Esophagus squamous epithelium (tissue), 5 donors: ENCODE results near the gene ZMYND10. TPM values are rescaled to one million over a fixed set of nuclear protein-coding genes. Genes with fewer than 3 reads are reported as not detected.

Experiments
- DNase-seq: peaks from one replicate; lab custom pipeline; 2025; lab: John Stamatoyannopoulos, UW
- H3K27ac ChIP-seq, 4 donors: fragments of 200-600 bp; sonication (generic); one replicate each; pipeline ENCODE4 v1.5.1; 2016 to 2019; ENCODE audit warnings: mild to moderate bottlenecking in 1 of 4
- H3K27me3 ChIP-seq, 4 donors: fragments of 200-600 bp; sonication (generic); 1 replicate in 3 of 4; 2 replicates in 1 of 4; pipeline versions ENCODE4 v1.5.1 to v1.6.0; 2017 to 2021; ENCODE audit warnings: antibody characterized with exemption in 1 of 4
- H3K36me3 ChIP-seq, 3 donors: fragments of 200-600 bp; sonication (generic); one replicate each; pipeline ENCODE4 v1.5.1; 2016 to 2019
- H3K4me1 ChIP-seq, 3 donors: fragments of 200-600 bp; sonication (generic); one replicate each; pipeline ENCODE4 v1.5.1; 2017 to 2019
- H3K4me3 ChIP-seq, 4 donors: fragments of 200-600 bp; sonication (generic); 1 replicate in 3 of 4; 2 replicates in 1 of 4; pipeline ENCODE4 v1.5.1; 2016 to 2019; ENCODE audit warnings: mild to moderate bottlenecking in 2 of 4, moderate library complexity in 1 of 4
- H3K9me3 ChIP-seq, 3 donors: fragments of 200-600 bp; sonication (generic); one replicate each; pipeline ENCODE4 v1.5.1; 2016 to 2019
- POLR2A ChIP-seq, 4 donors: fragments of 450-650 bp; IDR thresholded peaks; one replicate each; pipeline ENCODE4 v1.6.1; 2017; ENCODE audit warnings: antibody characterized with exemption in 4 of 4, mild to moderate bottlenecking in 4 of 4, moderate library complexity in 3 of 4
- WGBS, 2 donors: methylation state at CpG; one replicate each; pipeline ENCODE4 v1.1.5; 2018; 5-methylcytosine and 5-hydroxymethylcytosine counted together
- intact Hi-C: fragments of 100-400 bp; cut with DNase I; formaldehyde crosslinking; loops from one replicate; pipeline ENCODE4 v1.15.0; 2022
- total RNA-seq, 4 donors: library from RNA; depleted of rRNA; stranded (reverse); fragments of >200 nt; gene quantifications; one replicate each; pipeline ENCODE4 v1.1.0, GENCODE V29; 2016
- TF ChIP-seq, protein P1 (sequence below), 6 experiments: fragments of 450-650 bp in 4 of 6; fragments of 200-600 bp in 2 of 6; sonication (generic) in 2 of 6; IDR thresholded peaks; one replicate each; pipeline ENCODE4 v1.5.1; 2016 to 2019; ENCODE audit warnings: antibody characterized with exemption in 6 of 6, mild to moderate bottlenecking in 4 of 6, moderate library complexity in 4 of 6
- donor health status: DM: yes; HTN: yes; CAD: no.

ZMYND10 gene
- total RNA-seq, 4 donors from 2014 or later: 1.1 TPM; not detected in 3

GRCh38 chr3:50350527-50351322, 5.2 kb upstream of the ZMYND10 start, which contains the start of the genes CYB561D2 and NPRL2:
CYB561D2 (plus strand) TSS chr3:50350862; CDS start chr3:50351434, 572 bp downstream.
NPRL2 (minus strand) TSS chr3:50350775; CDS start chr3:50350652, 123 bp downstream.
- DNase-seq: peak; percentile 83
- TF ChIP-seq POLR2A (IDR thresholded peaks at IDR 0.05): peak in 3 of 4 donors; percentile 4 to 89 (median 88)
- TF ChIP-seq, protein P1, sequence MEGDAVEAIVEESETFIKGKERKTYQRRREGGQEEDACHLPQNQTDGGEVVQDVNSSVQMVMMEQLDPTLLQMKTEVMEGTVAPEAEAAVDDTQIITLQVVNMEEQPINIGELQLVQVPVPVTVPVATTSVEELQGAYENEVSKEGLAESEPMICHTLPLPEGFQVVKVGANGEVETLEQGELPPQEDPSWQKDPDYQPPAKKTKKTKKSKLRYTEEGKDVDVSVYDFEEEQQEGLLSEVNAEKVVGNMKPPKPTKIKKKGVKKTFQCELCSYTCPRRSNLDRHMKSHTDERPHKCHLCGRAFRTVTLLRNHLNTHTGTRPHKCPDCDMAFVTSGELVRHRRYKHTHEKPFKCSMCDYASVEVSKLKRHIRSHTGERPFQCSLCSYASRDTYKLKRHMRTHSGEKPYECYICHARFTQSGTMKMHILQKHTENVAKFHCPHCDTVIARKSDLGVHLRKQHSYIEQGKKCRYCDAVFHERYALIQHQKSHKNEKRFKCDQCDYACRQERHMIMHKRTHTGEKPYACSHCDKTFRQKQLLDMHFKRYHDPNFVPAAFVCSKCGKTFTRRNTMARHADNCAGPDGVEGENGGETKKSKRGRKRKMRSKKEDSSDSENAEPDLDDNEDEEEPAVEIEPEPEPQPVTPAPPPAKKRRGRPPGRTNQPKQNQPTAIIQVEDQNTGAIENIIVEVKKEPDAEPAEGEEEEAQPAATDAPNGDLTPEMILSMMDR (IDR thresholded peaks at IDR 0.05): peak in 1 of 6 experiments; percentile 2
- peaks cover 20 to 54% (median 24%) of the 10 kb centered on the region in 3 donors for H3K36me3 ChIP-seq
- no peaks in the 10 kb centered on the region for H3K27me3 ChIP-seq
- H3K9me3 ChIP-seq: no peaks in the 10 kb centered on the region
- 0% methylated on average over 3 to 14 of the region's 64 CpGs for WGBS, 2 donors
- H3K27ac ChIP-seq: peak within 1 kb of the TSS; percentile 87 to 99 (median 95)
- peak within 1 kb of the TSS; percentile 64 to 97 (median 79) for H3K4me3 ChIP-seq
- peaks cover 21 to 92% (median 29%) of the 10 kb centered on the region in 3 donors for H3K4me1 ChIP-seq
- intact Hi-C loops: no loop called here

DNA sequence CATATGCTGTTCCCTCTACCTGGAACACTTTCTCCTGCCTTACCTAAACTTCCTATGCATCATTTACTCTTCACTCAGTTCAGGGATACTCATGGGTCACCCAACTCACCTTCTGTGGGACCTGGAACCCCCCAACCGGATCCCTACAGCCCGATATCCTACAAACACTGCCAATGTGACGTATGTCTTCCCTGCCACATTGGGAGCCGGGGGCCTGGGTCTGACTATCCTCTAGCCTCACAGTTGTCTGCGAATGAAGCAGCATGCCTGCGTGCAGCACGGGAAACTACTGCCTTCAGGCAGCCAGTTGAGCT, 4.6 kb upstream of the ZMYND10 start:
- Histone ChIP-seq H3K27me3 (no peaks in the 10 kb centered on the region), H3K9me3 (no peaks in the 10 kb centered on the region), H3K36me3 (peaks cover 17 to 48% (median 22%) of the 10 kb centered on the region in 3 donors), H3K4me1 (peaks cover 25 to 92% (median 32%) of the 10 kb centered on the region in 3 donors), H3K27ac (peak overlapping the region; percentile 87 to 99 (median 95)), H3K4me3 (peak overlapping the region; percentile 64 to 97 (median 79))
- no peak for DNase-seq
- intact Hi-C loops: no loop called here
- TF ChIP-seq POLR2A (IDR thresholded peaks at IDR 0.05): no peak
- TF ChIP-seq, protein P1 (IDR thresholded peaks at IDR 0.05): no peak
- 3 to 5% methylated on average over 4 to 5 of the region's 7 CpGs for WGBS, 2 donors

DNA sequence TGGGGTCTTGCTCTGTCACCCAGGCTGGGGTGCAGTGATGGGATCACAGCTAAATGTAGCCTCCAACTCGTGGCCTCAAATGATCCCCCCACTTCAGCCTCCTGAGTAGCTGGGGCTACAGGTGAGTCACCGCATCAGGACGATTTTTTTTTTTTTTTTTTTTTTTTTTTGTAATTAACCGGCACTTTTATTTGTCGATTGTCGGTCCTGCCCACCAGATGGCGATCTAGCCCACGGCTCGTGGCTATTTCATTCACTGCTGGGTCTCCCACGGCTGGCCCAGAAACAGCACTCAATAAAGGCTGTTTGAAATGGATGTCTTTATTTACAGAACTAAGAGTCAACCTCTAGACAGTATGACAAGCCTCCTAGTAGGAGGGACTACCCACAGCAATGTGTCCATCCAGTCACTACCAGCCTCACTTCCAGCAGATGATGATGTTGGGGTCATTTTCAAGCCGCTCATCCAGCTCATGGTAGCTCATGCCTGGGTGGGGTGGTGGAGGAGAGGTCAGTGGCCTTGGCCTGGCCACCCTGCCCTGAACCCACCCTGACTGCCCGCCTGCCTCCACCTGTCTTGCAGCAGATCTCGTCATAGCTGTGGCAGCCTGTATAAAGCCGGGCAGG, 1.8 kb upstream of the ZMYND10 start:
- DNase-seq: no peak
- Histone ChIP-seq H3K4me3 (no peak overlapping the region), H3K4me1 (peaks cover 26 to 78% (median 34%) of the 10 kb centered on the region in 3 donors), H3K9me3 (no peaks in the 10 kb centered on the region), H3K27me3 (no peaks in the 10 kb centered on the region), H3K36me3 (peaks cover 0 to 25% (median 0%) of the 10 kb centered on the region in 3 donors), H3K27ac (peak overlapping the region in 2 of 4 donors; percentile 12 to 33)
- 22 to 29% methylated on average over 12 to 13 of the region's 14 CpGs for WGBS, 2 donors
- intact Hi-C loops: no loop called here
- TF ChIP-seq, protein P1 (IDR thresholded peaks at IDR 0.05): peak in 5 of 6 experiments; percentile 22 to 62 (median 48)
- TF ChIP-seq POLR2A (IDR thresholded peaks at IDR 0.05): no peak

DNA sequence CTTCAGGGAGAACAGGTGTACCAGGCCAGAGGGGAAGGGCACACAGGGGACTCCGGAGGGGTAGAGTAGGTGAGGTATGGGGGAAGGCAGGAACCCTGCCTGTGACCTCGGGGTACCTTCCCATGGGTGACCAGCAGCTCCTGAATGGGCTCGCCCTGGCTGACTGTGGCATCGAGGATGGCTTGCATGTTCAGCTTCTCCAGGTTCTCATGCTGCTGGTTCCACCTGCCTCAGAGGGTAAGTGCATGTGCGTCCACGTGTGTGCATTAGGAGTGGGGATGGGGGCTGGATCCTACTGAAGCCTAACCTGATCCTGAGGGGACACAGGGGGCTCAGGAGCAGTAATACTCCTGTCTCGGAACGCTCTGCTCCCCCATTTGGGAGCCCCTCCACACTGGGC, 524 bp downstream of the ZMYND10 start:
- no peak for DNase-seq
- Histone ChIP-seq H3K4me1 (peaks cover 32 to 82% (median 33%) of the 10 kb centered on the region in 3 donors), H3K9me3 (no peaks in the 10 kb centered on the region), H3K27me3 (no peaks in the 10 kb centered on the region), H3K36me3 (peaks cover 0 to 21% (median 0%) of the 10 kb centered on the region in 3 donors), H3K27ac (no peak overlapping the region), H3K4me3 (peak overlapping the region in 3 of 4 donors; percentile 30 to 60 (median 43))
- TF ChIP-seq, protein P1 (IDR thresholded peaks at IDR 0.05): no peak
- TF ChIP-seq POLR2A (IDR thresholded peaks at IDR 0.05): no peak
- 61 to 75% methylated on average over 4 to 6 of the region's 8 CpGs for WGBS, 2 donors
- intact Hi-C loops: no loop called here
